Measurements from ENCODE around the gene ANKS1A.

ANKS1A gene

DNA sequence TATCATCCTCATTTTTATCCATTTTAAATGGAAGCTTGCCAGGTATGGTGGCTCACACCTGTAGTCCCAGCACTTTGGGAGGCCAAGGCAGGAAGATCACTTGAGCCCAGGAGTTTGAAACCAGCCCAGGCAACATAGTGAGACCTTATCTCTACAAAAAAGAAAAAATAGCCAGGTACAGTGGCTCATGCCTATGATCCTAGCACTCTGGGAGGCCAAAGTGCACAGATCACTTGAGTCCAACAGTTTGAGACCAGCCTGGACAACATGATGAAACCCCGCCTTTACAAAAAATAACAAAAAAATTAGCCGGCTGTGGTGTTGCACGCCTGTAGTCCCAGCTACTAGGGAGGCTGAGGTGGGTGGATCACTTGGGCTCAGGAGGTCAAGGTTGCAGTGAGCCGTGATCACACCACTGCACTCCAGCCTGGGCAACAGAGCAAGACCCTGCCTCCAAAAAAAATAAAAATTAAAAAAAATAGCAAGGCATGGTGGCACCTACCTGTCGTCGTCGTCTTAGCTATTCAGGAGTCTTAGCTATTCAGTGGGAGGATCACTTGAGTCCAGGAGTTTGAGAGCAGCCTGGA, 163.0 kb downstream of the ANKS1A start:
- WGBS (ENCODE audit: insufficient coverage, insufficient read length): no CpG with 5 or more reads among the region's 7 CpGs
- H3K4me1 ChIP-seq (ENCODE audit: control insufficient read depth, insufficient read depth, low read length): peaks cover 7% of the 10 kb centered on the region; the same call in 1 of the 2 replicates
- no peak overlapping the region for H3K4me3 ChIP-seq (ENCODE audit: low read length)
- no peaks in the 10 kb centered on the region for H3K27me3 ChIP-seq (ENCODE audit: control insufficient read depth, insufficient read depth, low read length)
- no peak for DNase-seq (ENCODE audit: low read depth, low spot score)
- H3K27ac ChIP-seq (ENCODE audit: low read length): no peak overlapping the region
- H3K36me3 ChIP-seq (ENCODE audit: control insufficient read depth, insufficient read depth, low read length): no peaks in the 10 kb centered on the region
- no peaks in the 10 kb centered on the region for H3K9me3 ChIP-seq (ENCODE audit: control insufficient read depth, insufficient read depth, low read length)

GRCh38 chr6:35052694-35053565, 163.9 kb downstream of the ANKS1A start:
- no CpG with 5 or more reads among the region's 9 CpGs for WGBS (ENCODE audit: insufficient coverage, insufficient read length)
- H3K4me1 ChIP-seq (ENCODE audit: control insufficient read depth, insufficient read depth, low read length): peaks cover 3% of the 10 kb centered on the region; the same call in 1 of the 2 replicates

DNA sequence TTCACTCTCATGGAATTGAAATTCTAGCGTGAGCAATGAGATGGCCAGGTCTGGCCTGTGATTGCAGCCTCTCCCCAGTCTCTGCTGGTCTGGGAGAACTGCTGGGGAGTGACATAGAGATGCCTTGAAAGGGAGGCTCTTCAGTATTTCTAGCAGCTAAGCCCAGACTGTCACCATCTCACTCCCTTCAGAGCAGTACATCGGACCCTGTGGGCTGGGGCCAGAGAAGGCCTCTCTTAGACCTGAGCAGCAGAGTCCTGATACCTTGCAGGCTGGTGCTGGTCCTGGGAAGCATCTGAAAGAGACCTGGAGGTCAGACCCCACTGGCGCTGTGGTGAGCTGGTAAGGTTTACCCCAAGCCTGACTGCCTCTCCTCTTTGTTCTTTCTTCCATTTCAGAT, 164.6 kb downstream of the ANKS1A start:
- no peak overlapping the region for H3K27ac ChIP-seq (ENCODE audit: low read length)
- no peaks in the 10 kb centered on the region for H3K27me3 ChIP-seq (ENCODE audit: control insufficient read depth, insufficient read depth, low read length)
- H3K4me1 ChIP-seq (ENCODE audit: control insufficient read depth, insufficient read depth, low read length): peaks cover under 1% of the 10 kb centered on the region; the same call in 1 of the 2 replicates
- H3K4me3 ChIP-seq (ENCODE audit: low read length): no peak overlapping the region
- no peak for DNase-seq (ENCODE audit: low read depth, low spot score)
- H3K36me3 ChIP-seq (ENCODE audit: control insufficient read depth, insufficient read depth, low read length): no peaks in the 10 kb centered on the region
- WGBS (ENCODE audit: insufficient coverage, insufficient read length): no CpG with 5 or more reads among the region's 3 CpGs
- H3K9me3 ChIP-seq (ENCODE audit: control insufficient read depth, insufficient read depth, low read length): no peaks in the 10 kb centered on the region

More at GRCh38 chr6:35052694-35053565, 163.9 kb downstream of the ANKS1A start:
- no peak overlapping the region for H3K27ac ChIP-seq (ENCODE audit: low read length)
- H3K27me3 ChIP-seq (ENCODE audit: control insufficient read depth, insufficient read depth, low read length): no peaks in the 10 kb centered on the region
- no peak for DNase-seq (ENCODE audit: low read depth, low spot score)
- no peaks in the 10 kb centered on the region for H3K36me3 ChIP-seq (ENCODE audit: control insufficient read depth, insufficient read depth, low read length)
- no peaks in the 10 kb centered on the region for H3K9me3 ChIP-seq (ENCODE audit: control insufficient read depth, insufficient read depth, low read length)
- H3K4me3 ChIP-seq (ENCODE audit: low read length): no peak overlapping the region

DNA sequence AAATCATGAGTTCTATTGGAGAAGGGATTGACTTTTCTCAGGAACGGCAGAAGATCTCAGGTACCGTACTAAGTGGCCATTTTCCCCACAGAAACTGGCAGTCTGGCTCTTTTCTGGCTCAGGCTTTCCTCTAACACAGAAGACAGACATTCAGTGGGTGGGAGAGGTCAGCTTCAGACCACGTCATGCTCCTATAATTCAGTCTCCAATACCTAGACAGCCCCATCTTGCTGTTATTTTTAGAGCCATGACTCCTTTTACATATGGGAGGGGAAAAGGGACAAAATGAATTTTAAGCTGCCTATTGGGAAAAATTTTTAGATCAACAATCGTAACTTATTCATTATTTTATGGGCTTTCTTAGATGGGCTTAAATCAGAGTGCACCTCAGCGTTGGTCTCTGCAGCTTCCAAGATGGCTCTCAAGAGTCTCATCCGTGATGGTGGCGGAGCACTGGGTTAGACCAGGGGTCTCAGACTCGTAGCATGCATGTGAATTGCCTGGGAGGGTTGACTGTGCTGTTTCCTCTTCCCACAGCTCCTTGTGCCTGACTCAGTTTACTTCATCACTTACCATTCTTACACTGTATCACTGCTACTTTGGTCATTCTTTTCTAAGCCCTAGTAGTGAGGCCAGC, 165.2 kb downstream of the ANKS1A start:
- H3K27ac ChIP-seq (ENCODE audit: low read length): no peak overlapping the region
- H3K4me1 ChIP-seq (ENCODE audit: control insufficient read depth, insufficient read depth, low read length): no peaks in the 10 kb centered on the region
- H3K27me3 ChIP-seq (ENCODE audit: control insufficient read depth, insufficient read depth, low read length): no peaks in the 10 kb centered on the region
- H3K36me3 ChIP-seq (ENCODE audit: control insufficient read depth, insufficient read depth, low read length): no peaks in the 10 kb centered on the region
- no peaks in the 10 kb centered on the region for H3K9me3 ChIP-seq (ENCODE audit: control insufficient read depth, insufficient read depth, low read length)
- WGBS (ENCODE audit: insufficient coverage, insufficient read length): no CpG with 5 or more reads among the region's 8 CpGs
- no peak overlapping the region for H3K4me3 ChIP-seq (ENCODE audit: low read length)
- no peak for DNase-seq (ENCODE audit: low read depth, low spot score)

- no CpG with 5 or more reads among the region's 1 CpG for WGBS (ENCODE audit: insufficient coverage, insufficient read length)
- DNase-seq (ENCODE audit: low read depth, low spot score): no peak
- no peaks in the 10 kb centered on the region for H3K27me3 ChIP-seq (ENCODE audit: control insufficient read depth, insufficient read depth, low read length)
- H3K4me1 ChIP-seq (ENCODE audit: control insufficient read depth, insufficient read depth, low read length): no peaks in the 10 kb centered on the region
- H3K36me3 ChIP-seq (ENCODE audit: control insufficient read depth, insufficient read depth, low read length): no peaks in the 10 kb centered on the region
- H3K4me3 ChIP-seq (ENCODE audit: low read length): no peak overlapping the region
- H3K9me3 ChIP-seq (ENCODE audit: control insufficient read depth, insufficient read depth, low read length): no peaks in the 10 kb centered on the region
- H3K27ac ChIP-seq (ENCODE audit: low read length): no peak overlapping the region
Measured at GRCh38 chr6:35054743-35055130, 165.7 kb downstream of the ANKS1A start.

GRCh38 chr6:35055891-35056290, 166.8 kb downstream of the ANKS1A start:
- DNase-seq (ENCODE audit: low read depth, low spot score): no peak
- WGBS (ENCODE audit: insufficient coverage, insufficient read length): no CpG with 5 or more reads among the region's 4 CpGs
- Histone ChIP-seq H3K4me3 (ENCODE audit: low read length) (no peak overlapping the region), H3K4me1 (ENCODE audit: control insufficient read depth, insufficient read depth, low read length) (no peaks in the 10 kb centered on the region), H3K36me3 (ENCODE audit: control insufficient read depth, insufficient read depth, low read length) (peaks cover 6% of the 10 kb centered on the region; the same call in 1 of the 2 replicates), H3K27ac (ENCODE audit: low read length) (no peak overlapping the region), H3K27me3 (ENCODE audit: control insufficient read depth, insufficient read depth, low read length) (no peaks in the 10 kb centered on the region), H3K9me3 (ENCODE audit: control insufficient read depth, insufficient read depth, low read length) (no peaks in the 10 kb centered on the region)

DNA sequence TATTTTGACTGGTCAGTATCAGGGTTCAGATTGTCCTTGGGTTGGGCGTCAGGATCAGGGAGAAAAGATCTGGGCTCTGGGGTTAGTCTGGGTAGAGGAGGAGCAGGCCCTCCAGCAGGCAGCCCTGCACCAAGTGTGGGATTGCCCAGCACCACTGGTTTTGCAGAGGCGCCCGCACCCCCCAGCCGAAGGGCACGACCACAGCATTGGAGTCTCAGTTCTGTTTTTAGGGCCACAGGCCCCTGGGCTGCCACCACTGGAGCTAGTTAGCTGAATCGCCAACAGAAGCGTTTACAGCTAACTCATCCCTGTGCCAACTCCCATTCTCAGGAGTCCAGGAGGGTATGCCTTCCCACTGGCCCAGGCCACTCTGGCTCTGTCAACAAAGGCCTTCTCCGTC, 167.9 kb downstream of the ANKS1A start:
- no peaks in the 10 kb centered on the region for H3K27me3 ChIP-seq (ENCODE audit: control insufficient read depth, insufficient read depth, low read length)
- no peaks in the 10 kb centered on the region for H3K9me3 ChIP-seq (ENCODE audit: control insufficient read depth, insufficient read depth, low read length)
- H3K4me3 ChIP-seq (ENCODE audit: low read length): no peak overlapping the region
- no peaks in the 10 kb centered on the region for H3K4me1 ChIP-seq (ENCODE audit: control insufficient read depth, insufficient read depth, low read length)
- no CpG with 5 or more reads among the region's 8 CpGs for WGBS (ENCODE audit: insufficient coverage, insufficient read length)
- DNase-seq (ENCODE audit: low read depth, low spot score): no peak
- H3K27ac ChIP-seq (ENCODE audit: low read length): no peak overlapping the region
- H3K36me3 ChIP-seq (ENCODE audit: control insufficient read depth, insufficient read depth, low read length): peaks cover 10% of the 10 kb centered on the region; the same call in 1 of the 2 replicates

DNA sequence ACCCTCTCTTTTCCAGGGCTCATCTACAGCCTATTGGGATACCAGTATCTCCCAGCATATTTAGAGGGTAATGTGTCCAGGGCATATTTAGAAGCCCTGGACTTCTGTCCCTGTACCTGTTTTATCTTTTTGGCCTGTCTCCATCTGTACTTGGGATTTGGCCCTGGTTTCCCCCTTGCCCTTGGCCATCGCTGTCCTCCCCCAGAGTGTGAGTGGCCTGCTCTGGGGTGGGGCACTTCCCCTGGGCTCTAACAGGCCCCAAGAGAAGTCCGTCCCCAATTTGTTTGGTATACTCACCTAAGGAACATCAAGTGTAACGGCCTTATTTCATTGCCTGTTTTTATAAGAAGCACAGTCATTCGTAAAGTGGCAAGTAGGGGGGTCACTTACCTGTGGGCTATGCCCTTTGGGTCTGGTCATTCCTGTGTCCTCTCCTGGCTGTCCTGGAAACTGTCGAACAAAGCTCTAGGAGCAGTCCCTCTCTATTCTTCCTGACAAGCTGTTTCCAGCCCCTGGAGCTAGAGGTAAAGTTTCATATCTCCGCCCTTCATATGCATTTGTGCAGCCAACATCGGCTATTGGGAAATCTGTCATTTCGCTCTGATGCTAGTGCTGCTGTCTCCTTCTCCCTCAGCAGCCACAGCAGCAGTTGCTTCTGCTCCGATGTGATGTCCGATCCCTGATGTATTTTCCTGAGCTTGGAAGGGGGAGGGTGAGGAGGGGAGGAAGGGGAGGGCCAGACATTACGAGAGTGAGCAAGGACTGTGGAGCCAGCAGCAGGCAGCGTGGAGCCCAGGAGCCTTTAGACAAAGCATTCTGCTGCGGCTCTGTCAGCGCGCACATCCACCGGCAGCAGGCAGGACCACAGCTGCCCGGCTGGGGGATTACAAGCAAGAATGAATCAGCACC, 168.6 kb downstream of the ANKS1A start:
- Histone ChIP-seq H3K9me3 (ENCODE audit: control insufficient read depth, insufficient read depth, low read length) (no peaks in the 10 kb centered on the region), H3K36me3 (ENCODE audit: control insufficient read depth, insufficient read depth, low read length) (peaks cover 10% of the 10 kb centered on the region; the same call in 1 of the 2 replicates), H3K4me1 (ENCODE audit: control insufficient read depth, insufficient read depth, low read length) (no peaks in the 10 kb centered on the region), H3K4me3 (ENCODE audit: low read length) (no peak overlapping the region), H3K27me3 (ENCODE audit: control insufficient read depth, insufficient read depth, low read length) (no peaks in the 10 kb centered on the region), H3K27ac (ENCODE audit: low read length) (no peak overlapping the region)
- no CpG with 5 or more reads among the region's 17 CpGs for WGBS (ENCODE audit: insufficient coverage, insufficient read length)
- DNase-seq (ENCODE audit: low read depth, low spot score): no peak

DNA sequence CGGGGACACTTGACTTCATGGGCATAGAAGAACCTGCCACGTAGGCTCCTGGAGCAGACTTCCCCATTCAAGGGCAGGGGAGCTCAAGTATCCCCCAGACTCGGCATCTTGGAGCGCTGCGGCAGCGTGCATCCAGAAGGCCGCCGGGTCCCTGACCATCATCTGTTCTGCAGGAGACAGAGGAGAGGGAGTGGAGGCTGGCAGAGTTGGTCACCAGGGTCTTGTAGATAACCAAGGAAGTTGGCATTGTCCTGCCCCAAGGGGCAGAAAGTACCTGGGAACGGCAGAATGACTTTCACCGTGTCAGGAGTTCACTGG, 169.3 kb downstream of the ANKS1A start:
- Histone ChIP-seq H3K9me3 (ENCODE audit: control insufficient read depth, insufficient read depth, low read length) (no peaks in the 10 kb centered on the region), H3K27ac (ENCODE audit: low read length) (no peak overlapping the region), H3K36me3 (ENCODE audit: control insufficient read depth, insufficient read depth, low read length) (peaks cover 10% of the 10 kb centered on the region; the same call in 1 of the 2 replicates), H3K4me1 (ENCODE audit: control insufficient read depth, insufficient read depth, low read length) (no peaks in the 10 kb centered on the region), H3K4me3 (ENCODE audit: low read length) (no peak overlapping the region), H3K27me3 (ENCODE audit: control insufficient read depth, insufficient read depth, low read length) (no peaks in the 10 kb centered on the region)
- DNase-seq (ENCODE audit: low read depth, low spot score): no peak
- no CpG with 5 or more reads among the region's 10 CpGs for WGBS (ENCODE audit: insufficient coverage, insufficient read length)

Data from iPS DF 6.9 (cell line).